NCI-H774 (cell line): ENCODE measurements around the gene BCAS1.
"Not testable (repeated sequence)": the region's sequence is repeated elsewhere in the genome, so short reads cannot be mapped to it uniquely, and the experiment has no call there.

ENCODE experiments used
- DNase-seq: peaks from one replicate; lab custom pipeline; 2025; lab: John Stamatoyannopoulos, UW

Gene BCAS1

DNA sequence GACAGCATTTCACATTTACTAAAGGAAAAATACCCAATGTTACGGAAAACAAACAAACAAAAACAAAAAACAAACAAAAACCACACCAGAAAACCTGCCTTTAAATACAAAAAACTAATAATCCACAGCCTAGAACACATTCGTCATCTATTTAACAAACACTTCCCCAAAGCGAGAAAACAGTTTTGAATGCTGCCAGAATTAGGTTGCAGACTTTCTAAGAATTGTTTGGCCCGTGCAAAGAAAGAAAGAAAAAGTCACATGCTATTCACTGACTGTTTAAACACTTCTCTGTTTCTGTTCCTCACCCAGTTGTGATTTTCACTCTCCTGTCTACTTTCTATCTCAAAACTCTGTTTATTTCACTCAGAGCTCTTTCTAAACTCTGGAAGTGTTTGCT is 52.5 kb downstream of the BCAS1 start:
- DNase-seq: no peak

DNA sequence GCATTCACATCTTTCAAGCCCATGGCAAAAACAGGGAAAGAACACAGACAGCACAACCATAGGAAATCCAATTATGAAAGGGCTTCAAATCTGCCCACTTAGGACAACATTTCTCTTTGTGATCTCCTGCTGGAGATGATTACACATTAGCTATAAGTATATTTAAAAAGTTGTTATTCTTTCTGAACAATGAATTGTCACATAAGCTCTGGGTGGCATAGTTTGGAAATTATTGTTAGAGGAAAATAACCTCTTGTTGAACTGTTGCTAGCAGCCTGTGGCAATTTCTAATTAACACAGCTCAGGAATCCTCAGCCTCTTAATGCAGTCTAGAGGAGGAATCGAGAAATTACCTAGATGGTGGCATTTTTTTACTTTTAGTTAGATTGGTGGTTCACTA is 54.9 kb downstream of the BCAS1 start:
- DNase-seq: no peak

DNA sequence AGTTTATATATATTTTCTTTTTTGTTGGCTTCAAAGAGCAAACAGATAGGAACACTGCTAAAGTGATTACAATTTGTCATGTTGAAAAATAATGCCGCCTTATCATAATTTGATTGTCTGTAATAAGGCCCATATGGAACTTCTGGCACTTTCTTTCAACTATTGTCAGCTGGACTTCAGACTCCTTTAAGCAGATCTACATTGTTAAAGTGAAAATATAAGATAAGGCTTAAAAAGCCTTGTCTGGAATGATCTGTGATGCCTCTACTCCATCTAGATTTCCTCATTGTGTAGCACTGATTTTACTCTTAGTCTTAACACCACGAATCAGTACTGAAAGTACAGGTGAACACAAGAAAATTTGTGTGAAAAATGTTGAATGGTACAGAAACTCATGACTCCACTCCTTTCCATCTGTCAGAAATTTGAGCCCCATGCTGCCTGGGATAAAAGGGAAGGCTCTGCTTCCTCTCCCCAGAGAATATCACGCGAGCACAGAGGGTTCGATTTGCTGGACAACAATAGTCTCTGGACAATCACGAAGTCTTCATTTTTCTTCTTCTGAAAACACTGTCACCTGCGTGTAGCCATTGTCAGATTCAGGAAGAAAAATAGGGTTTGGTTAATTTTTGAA is 56.0 kb downstream of the BCAS1 start:
- no peak for DNase-seq

DNA sequence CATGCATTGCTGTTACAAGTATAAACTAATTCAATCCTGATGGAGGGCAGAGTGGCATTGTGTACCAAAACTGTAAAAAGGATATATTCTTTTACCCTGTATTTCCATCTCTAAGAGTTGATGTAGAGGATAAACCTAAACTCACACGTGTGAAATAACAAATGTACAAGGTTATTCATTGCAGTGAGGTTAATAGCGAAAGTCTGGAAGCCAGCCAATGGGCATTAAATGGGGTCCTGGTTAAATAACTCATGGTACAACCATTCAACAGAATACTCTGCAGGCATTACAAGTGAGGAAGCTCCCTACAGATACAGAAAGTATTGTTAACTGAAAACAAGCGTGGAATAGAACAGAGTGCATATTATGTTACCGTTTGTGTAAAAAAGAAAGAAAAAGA is 56.9 kb downstream of the BCAS1 start:
- no peak for DNase-seq

DNA sequence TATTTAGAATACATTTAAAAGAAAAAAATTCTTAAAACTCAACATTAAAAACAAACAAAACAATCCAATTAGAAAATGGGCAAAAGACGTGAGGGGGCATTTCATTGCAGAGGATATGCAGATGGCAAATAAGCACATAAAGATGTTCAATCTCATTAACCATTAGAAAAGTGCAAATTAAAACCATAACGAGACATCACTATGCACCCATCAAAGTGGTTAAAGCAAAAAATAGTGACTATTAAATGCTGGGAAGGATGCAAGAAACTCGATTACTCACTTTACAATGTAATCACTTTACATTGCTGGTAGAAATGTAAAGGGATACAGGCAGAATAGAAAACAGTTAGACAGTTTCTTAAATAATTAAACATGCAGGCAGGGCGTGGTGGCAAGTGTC is 59.0 kb downstream of the BCAS1 start:
- DNase-seq: no peak

DNA sequence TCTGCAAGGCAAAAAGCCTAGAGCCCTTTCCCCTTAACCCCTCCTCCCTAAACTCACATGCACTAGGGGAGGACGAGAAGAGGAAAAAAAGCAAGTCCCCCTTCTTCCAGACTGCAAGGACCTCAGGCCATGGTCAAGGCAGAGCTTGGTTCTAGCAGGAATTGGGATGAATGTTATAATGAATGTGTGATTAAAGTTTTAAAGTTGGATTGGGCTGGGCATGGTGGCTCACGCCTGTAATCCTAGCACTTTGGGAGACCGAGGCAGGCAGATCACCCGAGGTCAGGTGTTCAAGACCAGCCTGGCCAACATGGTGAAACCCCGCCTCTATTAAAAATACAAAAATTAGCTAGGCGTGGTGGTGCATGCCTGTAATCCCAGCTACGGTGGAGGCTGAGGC is 64.2 kb downstream of the BCAS1 start:
- DNase-seq: not testable (repeated sequence)

DNA sequence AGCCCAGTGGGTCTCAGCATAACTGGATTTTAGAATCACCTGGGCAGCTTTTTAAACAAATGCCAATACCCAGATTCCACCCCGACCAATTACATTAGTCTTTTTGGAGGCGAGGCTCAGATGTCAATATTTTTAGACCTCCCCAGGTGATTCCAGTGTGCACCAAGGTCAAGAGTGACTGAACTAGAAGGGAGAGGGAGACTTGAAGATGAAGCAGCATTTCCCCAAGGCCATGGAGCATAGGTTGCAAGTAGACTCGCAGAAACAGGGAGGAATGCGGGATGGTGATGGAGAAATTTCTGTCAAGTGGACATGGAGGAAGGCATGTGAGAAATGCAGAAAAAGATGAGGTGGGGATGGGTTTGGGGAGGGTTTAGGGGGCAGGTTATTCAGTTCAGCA is 64.9 kb downstream of the BCAS1 start:
- DNase-seq: no peak

DNA sequence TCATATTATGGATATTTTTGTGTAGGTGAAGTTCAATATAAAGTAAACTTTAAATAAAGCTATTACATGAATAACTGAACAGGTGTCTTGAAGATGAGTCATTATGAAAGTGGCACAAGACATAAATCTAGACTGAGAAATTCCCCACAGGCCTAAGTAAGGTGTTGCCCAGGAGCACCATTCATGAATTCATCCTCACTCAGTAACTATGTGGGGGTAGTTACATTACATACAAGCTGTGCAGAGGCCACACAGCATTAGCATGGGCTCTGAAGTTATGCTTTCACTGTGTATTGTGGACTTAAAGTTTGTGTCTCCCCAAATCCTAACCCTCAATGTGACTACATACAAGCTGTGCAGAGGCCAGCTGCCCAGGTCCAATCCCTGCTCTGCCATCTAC is 65.9 kb downstream of the BCAS1 start:
- no peak for DNase-seq

DNA sequence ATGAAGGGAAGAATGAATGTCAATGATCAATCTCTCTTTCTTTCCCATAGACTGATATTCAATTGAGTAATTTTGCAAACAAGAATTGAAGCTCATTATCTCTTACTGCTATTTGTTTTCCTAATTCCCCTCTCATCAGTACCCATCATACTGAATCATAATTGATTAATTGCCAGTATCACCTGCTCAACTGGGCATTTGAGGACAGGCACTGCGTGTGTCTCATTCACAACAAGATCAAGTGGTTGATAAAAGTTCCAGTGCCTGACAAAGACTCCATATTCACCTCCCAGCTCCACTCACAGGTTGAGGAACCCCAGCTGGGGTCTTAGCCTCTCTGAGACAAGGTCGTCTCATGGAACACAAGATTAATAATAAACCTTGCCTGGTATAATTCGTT is 67.7 kb downstream of the BCAS1 start:
- DNase-seq: no peak

DNA sequence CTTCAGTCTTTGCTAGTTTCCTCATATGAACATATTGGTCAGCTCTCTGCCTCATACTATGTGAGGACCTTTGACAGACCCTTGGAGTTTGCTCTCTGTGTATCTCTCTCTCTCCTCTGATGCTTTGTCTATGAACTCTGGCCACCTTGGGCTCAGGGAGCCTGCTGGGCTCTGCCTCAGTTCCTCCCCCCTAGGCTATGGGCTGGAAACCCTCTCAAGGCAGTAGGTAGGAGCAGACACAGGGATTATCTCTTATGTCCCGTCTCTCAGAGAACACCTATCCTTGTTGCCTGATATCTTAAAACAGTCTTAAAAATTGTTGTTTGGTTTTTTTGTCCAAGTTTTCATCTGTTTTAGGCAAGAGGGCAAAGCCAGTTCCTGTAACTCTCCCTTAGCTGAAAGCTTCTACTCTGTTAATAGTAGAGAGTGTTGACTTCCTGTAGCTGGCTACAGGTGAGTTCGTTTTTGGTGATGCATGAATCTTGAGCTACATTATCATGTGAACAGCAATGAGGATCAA is 68.3 kb downstream of the BCAS1 start:
- DNase-seq: no peak

DNA sequence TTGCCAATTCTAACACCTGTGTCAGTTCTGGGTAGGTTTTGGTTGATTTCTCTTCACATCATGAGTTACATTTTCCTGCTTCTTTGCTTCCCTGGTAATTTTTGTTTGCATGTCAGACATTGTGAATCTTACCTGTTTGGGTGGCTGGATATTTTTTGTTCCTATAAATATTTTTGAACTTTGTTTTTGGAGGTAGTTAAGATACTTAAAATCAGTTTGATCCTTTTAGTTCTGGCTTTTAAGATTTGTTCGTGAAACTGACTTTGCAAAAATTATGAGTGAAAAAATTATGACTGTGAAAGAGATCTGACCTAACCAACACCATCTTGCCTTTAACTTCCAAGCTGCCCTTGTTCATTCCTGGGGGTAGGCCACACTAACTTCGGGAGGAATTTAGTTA is 69.5 kb downstream of the BCAS1 start:
- DNase-seq: no peak

DNA sequence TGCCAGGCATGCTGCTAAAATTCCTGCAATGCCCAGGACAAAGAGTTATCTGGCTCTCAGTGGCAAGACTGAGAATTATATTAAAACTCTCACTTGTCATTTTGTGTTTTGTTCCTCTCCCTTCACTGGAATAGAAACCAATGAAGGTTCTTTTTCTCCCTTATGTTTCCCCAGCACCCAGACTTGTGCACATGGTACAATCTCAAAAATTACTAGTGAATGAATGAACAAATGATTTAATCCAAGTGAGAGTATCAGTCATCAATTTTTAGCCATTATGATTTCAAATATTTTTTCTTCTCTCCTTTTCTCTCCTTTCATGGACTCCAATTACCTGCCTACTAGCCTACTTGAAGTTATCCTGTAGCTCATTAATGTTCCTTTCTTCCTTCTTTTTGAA is 70.1 kb downstream of the BCAS1 start:
- no peak for DNase-seq

DNA sequence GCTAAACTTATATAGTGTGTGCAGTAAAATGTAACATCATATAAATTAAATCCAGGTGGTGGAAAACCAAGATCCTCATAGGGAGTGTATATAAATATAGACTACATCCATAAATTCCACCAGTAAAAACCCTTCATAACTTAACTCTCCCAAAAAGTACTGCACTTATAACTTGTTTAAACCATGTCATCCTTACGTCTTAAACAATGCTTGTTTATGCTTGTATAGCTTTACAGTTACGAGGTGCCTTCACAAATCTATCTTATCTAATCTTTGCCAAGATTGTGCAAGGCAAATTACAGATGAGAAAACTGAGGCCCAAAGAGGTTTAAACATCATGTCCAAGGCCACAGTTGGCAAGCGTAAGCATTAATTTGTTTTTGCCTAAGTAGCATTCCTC is 71.3 kb downstream of the BCAS1 start:
- no peak for DNase-seq

DNA sequence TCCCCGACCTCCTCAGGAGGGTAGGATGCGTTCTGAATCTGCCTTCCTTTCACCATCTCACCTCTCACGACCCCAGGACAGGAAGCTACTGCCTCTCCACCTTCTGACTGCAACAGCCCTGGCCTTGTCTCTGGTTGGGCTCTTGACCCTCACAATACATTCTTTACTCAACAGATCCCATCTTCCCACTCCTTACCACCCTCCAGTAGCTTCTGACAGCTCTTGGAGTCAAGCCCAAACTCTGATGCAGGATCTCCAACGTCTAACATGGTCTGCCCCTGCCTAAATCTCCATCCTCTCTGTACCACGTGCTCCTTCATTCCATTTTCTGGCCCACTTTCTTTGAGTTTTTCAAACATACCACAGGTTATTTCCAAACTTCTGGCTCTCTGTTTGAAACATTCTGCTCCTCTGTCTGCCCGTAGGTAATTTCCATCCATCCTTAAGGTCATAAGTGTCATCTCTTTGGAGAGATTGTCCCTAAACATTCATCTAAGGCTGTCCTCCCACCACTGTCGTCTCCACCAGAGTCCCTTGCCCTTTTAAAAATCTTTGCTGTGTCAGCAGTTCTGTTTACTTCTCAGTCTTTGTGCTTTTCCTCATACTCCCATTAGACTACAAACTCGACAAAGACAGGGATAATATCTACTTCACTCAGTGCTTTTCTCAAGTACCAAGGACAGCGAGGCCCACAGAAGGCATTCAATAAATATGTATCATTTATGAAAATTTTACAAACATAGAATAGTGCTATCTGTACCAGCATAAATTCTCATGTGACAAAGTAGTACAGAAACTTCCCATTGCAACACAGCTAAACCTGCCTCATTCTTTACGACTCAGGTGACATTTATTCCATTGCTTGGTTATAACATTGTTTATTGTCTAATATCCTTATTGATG is 73.6 kb downstream of the BCAS1 start:
- no peak for DNase-seq

DNA sequence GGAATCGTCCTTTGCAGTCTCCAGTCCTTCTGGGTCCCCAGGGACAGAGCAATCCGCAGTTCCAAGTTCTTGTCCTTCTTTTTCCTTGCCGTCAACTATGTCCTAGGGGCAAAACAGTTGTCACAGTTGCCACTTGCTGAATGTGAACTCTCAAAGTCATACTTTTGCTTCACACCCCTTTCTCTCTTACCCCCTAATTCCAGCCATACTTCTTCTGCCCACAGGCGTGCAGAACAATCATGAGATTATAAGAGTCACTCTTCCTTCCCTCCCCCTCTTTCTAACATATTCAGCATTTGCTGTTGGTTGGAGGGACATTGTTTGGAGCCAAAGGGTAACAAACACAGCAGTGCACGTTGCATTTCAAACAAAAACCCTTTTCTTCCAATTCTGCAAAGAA is 74.4 kb downstream of the BCAS1 start:
- no peak for DNase-seq

DNA sequence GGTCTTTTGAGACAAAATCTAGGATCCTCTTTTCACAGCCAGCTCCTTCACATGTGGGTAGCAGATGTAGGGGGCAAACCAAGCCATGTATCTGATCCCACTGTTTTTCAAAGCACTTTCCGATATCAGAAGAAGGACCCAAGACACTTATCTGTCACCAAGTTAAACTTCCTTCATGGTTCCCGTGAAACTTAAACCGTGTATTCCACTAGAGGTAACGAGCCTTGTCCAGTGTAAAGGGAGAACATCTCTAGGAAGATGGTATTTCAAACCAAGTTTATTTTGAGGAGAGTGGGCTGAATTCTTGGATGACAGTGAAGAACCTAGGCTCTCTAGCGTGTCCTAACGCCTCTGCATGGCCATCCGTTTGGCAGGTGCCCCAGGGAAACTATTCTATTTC is 76.3 kb downstream of the BCAS1 start:
- no peak for DNase-seq

DNA sequence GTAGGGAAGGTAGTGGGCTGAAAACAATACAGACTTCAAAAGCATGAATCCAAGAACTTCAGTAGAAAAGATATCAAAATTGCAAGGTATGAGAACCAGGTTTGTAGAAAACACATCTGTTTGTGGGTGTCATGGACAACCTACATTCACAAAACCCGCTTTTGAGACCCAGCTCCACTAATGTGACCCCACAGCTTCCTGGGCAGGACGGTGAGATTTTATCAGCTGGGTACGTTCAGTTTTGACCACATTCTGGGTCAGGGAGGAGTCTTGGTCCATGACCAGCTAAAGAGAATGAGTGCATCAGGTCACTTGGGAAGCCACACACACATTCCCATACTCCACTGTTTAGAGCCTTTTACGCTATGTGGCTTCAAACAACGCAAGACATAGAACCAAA is 77.1 kb downstream of the BCAS1 start:
- no peak for DNase-seq

DNA sequence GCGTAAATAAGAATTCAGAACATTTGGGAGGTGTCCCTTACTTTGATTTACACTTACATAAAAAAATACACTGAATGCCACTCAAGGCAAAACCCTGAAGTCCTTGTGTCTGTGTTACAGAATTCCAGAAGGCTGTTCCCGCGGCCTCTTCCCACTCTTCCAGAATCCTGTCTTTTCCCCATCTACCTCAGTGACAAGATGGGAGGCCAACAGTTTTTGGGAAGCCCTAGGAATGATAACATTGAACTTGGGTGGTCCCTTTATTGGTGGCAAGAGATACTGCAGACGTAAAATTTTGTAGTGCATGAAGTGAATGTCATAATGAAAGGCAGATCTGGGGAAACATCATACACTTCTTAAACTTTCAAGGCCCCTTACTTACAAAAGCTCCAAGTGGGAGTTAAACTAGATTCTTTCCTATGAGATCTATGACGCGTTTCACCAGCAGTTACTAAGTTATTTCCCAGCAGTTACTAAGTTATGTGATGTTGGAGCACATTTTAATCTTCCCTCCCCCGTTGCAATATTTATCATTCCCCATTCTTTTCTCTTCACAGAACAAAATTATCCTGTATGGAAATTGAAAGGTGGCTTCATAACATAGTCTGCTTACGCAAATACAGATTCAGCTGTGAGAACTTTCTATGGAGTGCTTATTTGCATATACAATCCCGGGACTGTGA is 79.5 kb downstream of the BCAS1 start:
- DNase-seq: no peak

DNA sequence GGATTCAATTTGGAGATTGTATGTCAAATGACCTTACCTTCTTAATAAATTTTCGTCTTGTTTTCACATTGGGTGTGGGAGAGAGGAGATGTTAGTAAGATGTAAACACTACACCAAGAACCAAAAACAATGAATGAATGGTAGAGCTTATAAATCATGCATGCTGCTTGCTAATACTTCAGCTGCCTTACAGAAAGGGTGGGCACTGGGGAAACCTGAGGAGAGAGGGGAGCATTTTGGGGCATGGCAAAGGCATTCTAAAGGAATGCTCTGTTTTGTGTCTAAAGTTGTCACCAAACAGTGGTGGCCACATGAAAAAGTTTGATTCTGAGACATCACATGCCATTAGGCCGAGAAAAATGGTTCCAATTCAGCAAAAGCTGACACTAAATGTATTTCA is 80.4 kb downstream of the BCAS1 start:
- DNase-seq: no peak

DNA sequence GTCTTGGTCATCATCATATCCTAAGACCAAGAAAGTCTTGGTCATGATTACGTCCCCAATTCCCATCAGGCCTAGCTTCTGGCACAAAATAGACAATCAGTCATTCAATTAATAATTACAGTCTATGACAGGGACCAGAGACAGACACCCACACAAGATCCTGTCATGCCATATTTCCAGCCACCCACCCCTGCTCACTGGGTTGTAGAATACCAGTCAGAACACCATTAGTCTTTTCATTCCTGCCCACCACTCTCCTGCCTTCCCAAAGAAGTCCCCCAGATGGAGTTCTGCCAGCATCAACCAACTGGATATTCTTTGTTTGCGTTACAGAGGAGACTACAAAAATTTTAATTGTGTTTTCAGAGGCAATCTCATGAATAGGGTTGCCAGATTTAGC is 81.0 kb downstream of the BCAS1 start:
- no peak for DNase-seq

DNA sequence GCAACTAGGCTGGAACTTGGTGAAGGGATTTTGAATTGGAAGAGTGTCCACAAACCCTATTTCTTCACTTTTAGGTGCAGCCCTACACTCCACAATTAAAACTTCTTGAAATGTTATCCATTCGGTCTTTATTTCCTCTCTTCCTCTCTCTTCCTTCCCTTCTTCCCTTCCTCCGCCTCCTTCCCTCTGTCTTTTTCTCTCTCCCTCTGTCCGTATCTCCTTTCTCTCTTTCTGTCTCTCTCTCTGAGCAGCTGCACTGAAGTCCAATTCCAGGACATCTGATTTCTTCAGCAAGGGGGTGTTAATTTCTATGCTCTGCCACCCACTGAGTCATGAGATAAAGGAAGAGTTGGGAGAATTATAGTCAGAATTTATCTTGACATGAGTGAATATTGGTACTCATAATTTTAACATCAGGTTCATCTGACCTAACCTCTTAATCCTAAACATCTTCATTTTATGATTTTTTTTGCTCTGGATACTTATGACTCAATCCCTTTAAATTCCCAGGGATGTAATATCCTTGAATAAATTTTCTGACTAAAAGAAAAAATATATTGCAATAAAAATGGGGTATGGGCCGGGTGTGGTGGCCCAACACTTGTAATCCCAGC is 84.2 kb downstream of the BCAS1 start:
- no peak for DNase-seq

DNA sequence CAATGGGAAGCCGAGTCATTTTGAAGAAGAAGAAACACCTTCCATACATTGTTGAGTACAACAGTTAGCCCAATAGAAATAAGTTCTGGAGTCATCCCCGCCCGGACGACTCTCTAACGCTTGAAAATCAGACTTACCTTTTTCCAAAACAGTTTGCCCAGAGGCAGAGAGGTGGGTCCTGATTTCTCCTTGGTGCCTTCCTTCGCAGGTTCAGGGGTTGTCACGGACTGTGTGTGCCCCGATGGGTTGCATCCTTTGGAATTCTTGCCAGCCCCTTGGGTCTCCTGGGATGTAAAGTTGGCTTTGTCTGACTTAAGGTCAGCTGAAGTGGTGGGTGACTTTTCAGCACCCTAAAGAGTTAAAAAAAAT is 85.3 kb downstream of the BCAS1 start:
- no peak for DNase-seq
